ENCODE data around the gene LIPA.

LIPA gene

GRCh38 chr10:89283936-89284475 is 32.4 kb upstream of the LIPA start:
- H3K9me3 ChIP-seq (ENCODE audit: control insufficient read depth, low read length), result no peaks in the 10 kb centered on the region
- no peak for DNase-seq
- no peaks in the 10 kb centered on the region for H3K36me3 ChIP-seq (ENCODE audit: control insufficient read depth, insufficient read depth, low read length)
- H3K27me3 ChIP-seq (replicated peaks; ENCODE audit: control insufficient read depth, insufficient read depth, low read length, poor library complexity, severe bottlenecking), result no peaks in the 10 kb centered on the region
- no peak overlapping the region for H3K4me3 ChIP-seq (ENCODE audit: insufficient read depth, low read depth, low read length, poor library complexity, severe bottlenecking)
- H3K27ac ChIP-seq (ENCODE audit: insufficient read depth, low read length, poor library complexity, severe bottlenecking), result no peak overlapping the region
- H3K4me1 ChIP-seq (ENCODE audit: control insufficient read depth, insufficient read depth, low read length, poor library complexity, severe bottlenecking), result no peaks in the 10 kb centered on the region

DNA sequence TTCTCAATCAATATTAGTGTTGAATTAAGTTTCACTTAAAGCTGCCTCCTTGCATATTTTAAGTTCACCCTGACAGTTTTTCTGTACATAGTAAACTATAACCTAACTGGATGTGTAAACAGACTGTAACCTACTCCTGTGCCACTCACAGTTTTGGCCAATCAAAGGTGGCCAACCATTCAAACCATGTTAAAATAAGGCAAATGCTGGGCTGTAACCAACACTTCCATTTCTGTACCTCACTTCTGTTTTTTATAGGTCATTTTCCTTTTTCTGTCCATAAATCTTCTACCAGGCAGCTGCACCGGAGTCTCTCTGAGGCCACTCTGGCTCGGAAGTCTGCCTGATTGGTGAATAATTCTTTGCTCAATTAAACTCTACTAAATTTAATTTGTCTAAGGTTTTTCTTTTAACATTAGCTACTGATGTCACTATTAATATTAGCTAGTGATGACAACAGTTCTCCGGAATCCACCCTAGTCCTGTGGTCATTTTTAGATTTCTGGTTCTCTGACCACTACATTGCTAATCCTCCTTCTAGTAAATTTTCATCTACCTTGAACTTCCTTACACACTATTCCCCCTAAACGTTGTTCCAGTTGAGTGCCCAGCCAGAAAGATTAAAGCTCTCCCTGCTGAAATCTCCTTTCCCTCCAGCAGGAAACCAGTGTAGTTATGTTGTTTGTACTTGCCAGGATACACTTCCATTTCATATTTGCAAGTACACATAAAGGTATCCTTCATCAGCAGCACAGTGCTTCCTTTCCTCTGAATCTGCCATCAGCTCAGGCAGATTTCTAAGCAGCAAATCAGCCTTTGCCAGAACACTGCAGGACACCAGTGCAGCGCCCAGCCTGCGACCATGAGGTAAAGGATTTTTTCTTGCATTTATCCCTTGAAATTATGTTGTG is 31.7 kb upstream of the LIPA start:
- Histone ChIP-seq H3K4me3 (ENCODE audit: insufficient read depth, low read depth, low read length, poor library complexity, severe bottlenecking) (no peak overlapping the region), H3K36me3 (ENCODE audit: control insufficient read depth, insufficient read depth, low read length) (no peaks in the 10 kb centered on the region), H3K4me1 (ENCODE audit: control insufficient read depth, insufficient read depth, low read length, poor library complexity, severe bottlenecking) (no peaks in the 10 kb centered on the region), H3K9me3 (ENCODE audit: control insufficient read depth, low read length) (no peaks in the 10 kb centered on the region), H3K27me3 (replicated peaks; ENCODE audit: control insufficient read depth, insufficient read depth, low read length, poor library complexity, severe bottlenecking) (no peaks in the 10 kb centered on the region), H3K27ac (ENCODE audit: insufficient read depth, low read length, poor library complexity, severe bottlenecking) (no peak overlapping the region)
- no peak for DNase-seq

- H3K27ac ChIP-seq (ENCODE audit: insufficient read depth, low read length, poor library complexity, severe bottlenecking), result no peak overlapping the region
- H3K4me1 ChIP-seq (ENCODE audit: control insufficient read depth, insufficient read depth, low read length, poor library complexity, severe bottlenecking), result no peaks in the 10 kb centered on the region
- no peak for DNase-seq
- H3K4me3 ChIP-seq (ENCODE audit: insufficient read depth, low read depth, low read length, poor library complexity, severe bottlenecking), result no peak overlapping the region
- H3K27me3 ChIP-seq (replicated peaks; ENCODE audit: control insufficient read depth, insufficient read depth, low read length, poor library complexity, severe bottlenecking), result no peaks in the 10 kb centered on the region
- H3K36me3 ChIP-seq (ENCODE audit: control insufficient read depth, insufficient read depth, low read length), result no peaks in the 10 kb centered on the region
- no peaks in the 10 kb centered on the region for H3K9me3 ChIP-seq (ENCODE audit: control insufficient read depth, low read length)
These were observed 30.2 kb upstream of the LIPA start for GRCh38 chr10:89281606-89282395.

DNA sequence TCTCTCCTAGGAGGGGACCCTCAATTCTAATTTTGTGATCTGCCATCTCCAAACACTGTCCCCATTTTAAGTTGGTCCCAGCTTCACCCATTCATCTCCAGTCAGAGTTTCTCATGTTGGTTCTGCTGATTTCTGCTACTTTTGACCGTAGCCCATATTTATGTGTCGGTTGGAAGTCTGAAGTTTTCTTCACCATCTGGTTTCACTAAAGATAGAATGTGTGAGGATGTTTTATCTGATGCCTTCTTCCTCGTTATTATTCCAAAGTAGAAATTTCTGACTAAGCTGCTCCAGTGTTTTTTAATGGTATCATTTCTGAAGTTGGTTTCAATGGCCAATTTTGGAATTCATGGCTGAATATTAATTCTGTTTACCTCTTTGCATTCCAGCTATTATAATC is 28.9 kb upstream of the LIPA start:
- no peak for DNase-seq
- Histone ChIP-seq H3K9me3 (ENCODE audit: control insufficient read depth, low read length) (no peaks in the 10 kb centered on the region), H3K27ac (ENCODE audit: insufficient read depth, low read length, poor library complexity, severe bottlenecking) (no peak overlapping the region), H3K4me3 (ENCODE audit: insufficient read depth, low read depth, low read length, poor library complexity, severe bottlenecking) (no peak overlapping the region), H3K36me3 (ENCODE audit: control insufficient read depth, insufficient read depth, low read length) (no peaks in the 10 kb centered on the region), H3K27me3 (replicated peaks; ENCODE audit: control insufficient read depth, insufficient read depth, low read length, poor library complexity, severe bottlenecking) (no peaks in the 10 kb centered on the region), H3K4me1 (ENCODE audit: control insufficient read depth, insufficient read depth, low read length, poor library complexity, severe bottlenecking) (no peaks in the 10 kb centered on the region)

DNA sequence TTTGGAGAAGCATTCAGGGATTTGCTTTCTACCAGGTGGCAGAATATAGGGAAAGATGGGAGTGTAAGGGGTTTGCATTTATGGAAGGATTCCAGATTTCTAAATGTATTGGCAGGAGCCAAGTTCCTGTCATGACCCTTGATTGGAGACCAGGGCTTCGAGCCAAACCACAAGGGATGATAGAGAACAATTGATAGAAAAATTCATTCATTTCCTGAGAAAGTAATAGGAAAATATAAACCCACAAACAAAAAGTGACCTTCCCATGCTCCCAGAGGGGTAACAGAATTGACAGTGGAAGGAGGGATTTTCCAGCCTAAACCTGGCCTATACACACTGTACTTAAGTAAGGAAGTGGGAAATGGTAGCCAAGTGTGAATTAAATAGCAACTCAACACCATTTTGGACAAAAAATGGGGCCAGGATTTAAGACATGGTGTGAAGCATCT is 27.9 kb upstream of the LIPA start:
- H3K4me1 ChIP-seq (ENCODE audit: control insufficient read depth, insufficient read depth, low read length, poor library complexity, severe bottlenecking), result no peaks in the 10 kb centered on the region
- no peak for DNase-seq
- no peak overlapping the region for H3K4me3 ChIP-seq (ENCODE audit: insufficient read depth, low read depth, low read length, poor library complexity, severe bottlenecking)
- no peak overlapping the region for H3K27ac ChIP-seq (ENCODE audit: insufficient read depth, low read length, poor library complexity, severe bottlenecking)
- H3K27me3 ChIP-seq (replicated peaks; ENCODE audit: control insufficient read depth, insufficient read depth, low read length, poor library complexity, severe bottlenecking), result no peaks in the 10 kb centered on the region
- H3K36me3 ChIP-seq (ENCODE audit: control insufficient read depth, insufficient read depth, low read length), result no peaks in the 10 kb centered on the region
- no peaks in the 10 kb centered on the region for H3K9me3 ChIP-seq (ENCODE audit: control insufficient read depth, low read length)

GRCh38 chr10:89278900-89279392 is 27.4 kb upstream of the LIPA start:
- no peaks in the 10 kb centered on the region for H3K27me3 ChIP-seq (replicated peaks; ENCODE audit: control insufficient read depth, insufficient read depth, low read length, poor library complexity, severe bottlenecking)
- H3K4me3 ChIP-seq (ENCODE audit: insufficient read depth, low read depth, low read length, poor library complexity, severe bottlenecking), result no peak overlapping the region
- no peaks in the 10 kb centered on the region for H3K36me3 ChIP-seq (ENCODE audit: control insufficient read depth, insufficient read depth, low read length)
- DNase-seq, result no peak
- H3K9me3 ChIP-seq (ENCODE audit: control insufficient read depth, low read length), result no peaks in the 10 kb centered on the region
- no peak overlapping the region for H3K27ac ChIP-seq (ENCODE audit: insufficient read depth, low read length, poor library complexity, severe bottlenecking)
- H3K4me1 ChIP-seq (ENCODE audit: control insufficient read depth, insufficient read depth, low read length, poor library complexity, severe bottlenecking), result no peaks in the 10 kb centered on the region

- no peak for DNase-seq
- Histone ChIP-seq H3K9me3 (ENCODE audit: control insufficient read depth, low read length) (no peaks in the 10 kb centered on the region), H3K27me3 (replicated peaks; ENCODE audit: control insufficient read depth, insufficient read depth, low read length, poor library complexity, severe bottlenecking) (no peaks in the 10 kb centered on the region), H3K36me3 (ENCODE audit: control insufficient read depth, insufficient read depth, low read length) (no peaks in the 10 kb centered on the region), H3K4me3 (ENCODE audit: insufficient read depth, low read depth, low read length, poor library complexity, severe bottlenecking) (no peak overlapping the region), H3K4me1 (ENCODE audit: control insufficient read depth, insufficient read depth, low read length, poor library complexity, severe bottlenecking) (no peaks in the 10 kb centered on the region), H3K27ac (ENCODE audit: insufficient read depth, low read length, poor library complexity, severe bottlenecking) (no peak overlapping the region)
These were observed 26.5 kb upstream of the LIPA start for GRCh38 chr10:89278034-89278535.

- Histone ChIP-seq H3K4me1 (ENCODE audit: control insufficient read depth, insufficient read depth, low read length, poor library complexity, severe bottlenecking) (no peaks in the 10 kb centered on the region), H3K9me3 (ENCODE audit: control insufficient read depth, low read length) (no peaks in the 10 kb centered on the region), H3K4me3 (ENCODE audit: insufficient read depth, low read depth, low read length, poor library complexity, severe bottlenecking) (no peak overlapping the region), H3K36me3 (ENCODE audit: control insufficient read depth, insufficient read depth, low read length) (no peaks in the 10 kb centered on the region), H3K27ac (ENCODE audit: insufficient read depth, low read length, poor library complexity, severe bottlenecking) (no peak overlapping the region), H3K27me3 (replicated peaks; ENCODE audit: control insufficient read depth, insufficient read depth, low read length, poor library complexity, severe bottlenecking) (no peaks in the 10 kb centered on the region)
- no peak for DNase-seq
These were observed 23.8 kb upstream of the LIPA start for GRCh38 chr10:89275383-89275782.

- Histone ChIP-seq H3K27me3 (replicated peaks; ENCODE audit: control insufficient read depth, insufficient read depth, low read length, poor library complexity, severe bottlenecking) (no peaks in the 10 kb centered on the region), H3K4me1 (ENCODE audit: control insufficient read depth, insufficient read depth, low read length, poor library complexity, severe bottlenecking) (no peaks in the 10 kb centered on the region), H3K36me3 (ENCODE audit: control insufficient read depth, insufficient read depth, low read length) (no peaks in the 10 kb centered on the region), H3K9me3 (ENCODE audit: control insufficient read depth, low read length) (no peaks in the 10 kb centered on the region), H3K27ac (ENCODE audit: insufficient read depth, low read length, poor library complexity, severe bottlenecking) (no peak overlapping the region), H3K4me3 (ENCODE audit: insufficient read depth, low read depth, low read length, poor library complexity, severe bottlenecking) (no peak overlapping the region)
- no peak for DNase-seq
These were observed 23.4 kb upstream of the LIPA start for GRCh38 chr10:89274928-89275327.
